PC-3 (cell line): ENCODE data around the gene LAMA3. TPM values are rescaled to one million over a fixed set of nuclear protein-coding genes. Genes with fewer than 3 reads are reported as not detected.

ENCODE experiments used
- ATAC-seq: fragments of 200-7000 bp; cut with Tn5 transposase; 2 replicates; pipeline ENCODE4 v1.9.1; 2020; ENCODE audit warnings: mild to moderate bottlenecking, moderate library complexity
- BruUV-seq: library from RNA; stranded (reverse); fragments of 400-500 nt; replicated peaks from 2 replicates; lab custom pipeline; 2021; lab: Mats Ljungman, UMichigan
- CTCF ChIA-PET: fragments of 300-600 bp; sonication (Branson Sonifier 250); formaldehyde crosslinking; loops from one replicate; lab custom pipeline; 2022; ENCODE audit warnings: antibody characterized with exemption; lab: Charles Lee
- POLR2A ChIA-PET: fragments of 300-600 bp; sonication (Branson Sonifier 250); formaldehyde crosslinking; loops from one replicate; lab custom pipeline; 2022; ENCODE audit warnings: antibody characterized with exemption; ENCODE audit not compliant: unreplicated experiment; lab: Charles Lee
- DNase-seq: peaks from one replicate; pipeline ENCODE4 v3.0.0-alpha.2; 2015
- H2AFZ ChIP-seq: fragments of 300-600 bp; sonication (generic); 2 replicates; pipeline ENCODE4 v1.6.0; 2016; ENCODE audit warnings: antibody characterized with exemption, low read length
- H3F3A ChIP-seq: fragments of 300-600 bp; sonication (generic); one replicate; pipeline ENCODE4 v1.6.0; 2017; ENCODE audit warnings: antibody characterized with exemption, low read length, control low read depth, mild to moderate bottlenecking; ENCODE audit not compliant: unreplicated experiment
- H3K27ac ChIP-seq: fragments of 300-600 bp; sonication (generic); 2 replicates; pipeline ENCODE4 v1.5.1; 2016; ENCODE audit warnings: mild to moderate bottlenecking, low read length
- H3K27me3 ChIP-seq: fragments of 300-600 bp; sonication (generic); 2 replicates; pipeline ENCODE4 v1.6.1; 2016; ENCODE audit warnings: low read length, mixed read lengths
- H3K36me3 ChIP-seq: fragments of 300-600 bp; sonication (generic); 2 replicates; pipeline ENCODE4 v1.6.1; 2016; ENCODE audit warnings: low read depth, mixed run types, low read length, mixed read lengths
- H3K4me1 ChIP-seq: fragments of 300-600 bp; sonication (generic); 2 replicates; pipeline ENCODE4 v1.5.1; 2016; ENCODE audit warnings: low read length; ENCODE audit not compliant: insufficient read depth
- H3K4me2 ChIP-seq: fragments of 300-600 bp; sonication (generic); 2 replicates; pipeline ENCODE4 v1.6.0; 2016; ENCODE audit warnings: low read length
- H3K4me3 ChIP-seq: fragments of 300-600 bp; sonication (generic); 2 replicates; pipeline ENCODE4 v1.5.1; 2016; ENCODE audit warnings: mild to moderate bottlenecking, low read length, mixed read lengths
- H3K79me2 ChIP-seq: fragments of 300-600 bp; sonication (generic); 2 replicates; pipeline ENCODE4 v1.6.1; 2017; ENCODE audit warnings: low read length, mixed read lengths
- H3K9ac ChIP-seq: fragments of 300-600 bp; sonication (generic); 2 replicates; pipeline ENCODE4 v1.6.0; 2016; ENCODE audit warnings: mild to moderate bottlenecking, low read length
- H3K9me2 ChIP-seq: fragments of 300-600 bp; sonication (generic); replicated peaks from 2 replicates; pipeline ENCODE4 v1.6.1; 2016; ENCODE audit warnings: mixed run types, low read length, mixed read lengths
- H3K9me3 ChIP-seq: fragments of 300-600 bp; sonication (generic); 2 replicates; pipeline ENCODE4 v1.6.1; 2016; ENCODE audit warnings: low read length, mixed read lengths
- H4K20me1 ChIP-seq: fragments of 300-600 bp; sonication (generic); 2 replicates; pipeline ENCODE4 v1.6.1; 2016; ENCODE audit warnings: low read length, mixed read lengths
- EZH2 ChIP-seq: fragments of 300-600 bp; sonication (generic); IDR thresholded peaks from one replicate; pipeline ENCODE4 v1.6.1; 2017; ENCODE audit warnings: antibody characterized with exemption, mild to moderate bottlenecking, low read length; ENCODE audit not compliant: unreplicated experiment
- EZH2phosphoT487 ChIP-seq: fragments of 300-600 bp; sonication (generic); IDR thresholded peaks from 2 replicates; pipeline ENCODE4 v1.6.1; 2018; ENCODE audit warnings: mild to moderate bottlenecking, antibody characterized with exemption, low read length, borderline replicate concordance
- intact Hi-C: fragments of 100-400 bp; cut with micrococcal nuclease; formaldehyde crosslinking; loops from 2 replicates; pipeline ENCODE4 v1.9.0; 2023
- total RNA-seq: library from RNA; depleted of rRNA; stranded (reverse); fragments of >200 nt; gene quantifications from 2 replicates; pipeline ENCODE4 v1.2.3, GENCODE V29; 2014
- TF ChIP-seq, protein P1 (sequence below): fragments of 300-600 bp; sonication (generic); conservative IDR thresholded peaks from 2 replicates; pipeline ENCODE4 v1.5.1; 2017; ENCODE audit warnings: antibody characterized with exemption, low read depth, mild to moderate bottlenecking, low read length

Gene LAMA3
- total RNA-seq, 1 experiment from 2014 or later: 224 TPM

DNA sequence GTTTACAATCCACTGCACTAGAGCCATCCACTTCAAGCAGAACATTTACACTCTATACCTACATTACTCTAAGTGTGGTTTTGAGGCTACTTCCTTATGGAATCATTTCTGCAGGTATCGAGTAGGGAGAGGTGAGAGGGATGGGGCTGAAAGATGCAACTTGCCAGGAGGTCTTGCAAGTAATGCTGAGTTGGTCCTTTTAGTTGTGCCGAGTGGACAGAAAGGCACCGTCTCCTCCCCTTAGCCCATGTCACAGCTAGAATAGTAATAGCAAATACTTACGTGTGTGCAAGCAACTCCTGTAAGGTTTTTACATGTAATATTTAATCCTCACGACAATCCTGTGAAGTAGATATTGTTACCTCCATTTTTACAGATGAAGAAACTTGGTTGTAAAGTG, 166.5 kb downstream of the LAMA3 start:
- TF ChIP-seq EZH2phosphoT487 (no peak), EZH2 (no peak)
- TF ChIP-seq, protein P1, sequence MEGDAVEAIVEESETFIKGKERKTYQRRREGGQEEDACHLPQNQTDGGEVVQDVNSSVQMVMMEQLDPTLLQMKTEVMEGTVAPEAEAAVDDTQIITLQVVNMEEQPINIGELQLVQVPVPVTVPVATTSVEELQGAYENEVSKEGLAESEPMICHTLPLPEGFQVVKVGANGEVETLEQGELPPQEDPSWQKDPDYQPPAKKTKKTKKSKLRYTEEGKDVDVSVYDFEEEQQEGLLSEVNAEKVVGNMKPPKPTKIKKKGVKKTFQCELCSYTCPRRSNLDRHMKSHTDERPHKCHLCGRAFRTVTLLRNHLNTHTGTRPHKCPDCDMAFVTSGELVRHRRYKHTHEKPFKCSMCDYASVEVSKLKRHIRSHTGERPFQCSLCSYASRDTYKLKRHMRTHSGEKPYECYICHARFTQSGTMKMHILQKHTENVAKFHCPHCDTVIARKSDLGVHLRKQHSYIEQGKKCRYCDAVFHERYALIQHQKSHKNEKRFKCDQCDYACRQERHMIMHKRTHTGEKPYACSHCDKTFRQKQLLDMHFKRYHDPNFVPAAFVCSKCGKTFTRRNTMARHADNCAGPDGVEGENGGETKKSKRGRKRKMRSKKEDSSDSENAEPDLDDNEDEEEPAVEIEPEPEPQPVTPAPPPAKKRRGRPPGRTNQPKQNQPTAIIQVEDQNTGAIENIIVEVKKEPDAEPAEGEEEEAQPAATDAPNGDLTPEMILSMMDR: no peak
- H3K9me2 ChIP-seq: no peaks in the 10 kb centered on the region
- H2AFZ ChIP-seq: no peak overlapping the region
- CTCF ChIA-PET: no interaction called here
- H3F3A ChIP-seq: no peaks in the 10 kb centered on the region
- H3K4me1 ChIP-seq: peaks cover 61% of the 10 kb centered on the region
- no TSS peak for BruUV-seq
- H4K20me1 ChIP-seq: no peaks in the 10 kb centered on the region
- peak overlapping the region; percentile 12; the same call in 1 of the 2 replicates for H3K4me2 ChIP-seq
- no peak overlapping the region for H3K9ac ChIP-seq
- no peak overlapping the region for H3K4me3 ChIP-seq
- H3K27ac ChIP-seq: peak overlapping the region; percentile 83
- peaks cover 56% of the 10 kb centered on the region for H3K36me3 ChIP-seq
- intact Hi-C loops: no loop called here
- no peaks in the 10 kb centered on the region; the same call in 1 of the 2 replicates for H3K79me2 ChIP-seq
- no peaks in the 10 kb centered on the region for H3K27me3 ChIP-seq
- ATAC-seq (no peak), DNase-seq (no peak)
- POLR2A ChIA-PET: no interaction called here
- H3K9me3 ChIP-seq: no peaks in the 10 kb centered on the region

GRCh38 chr18:23856466-23857163, 167.4 kb downstream of the LAMA3 start:
- ATAC-seq (peak; percentile 35), DNase-seq (peak; percentile 58)
- no TSS peak for BruUV-seq
- Histone ChIP-seq H2AFZ (no peak overlapping the region), H3K36me3 (peaks cover 55% of the 10 kb centered on the region), H3K9ac (peak overlapping the region; percentile 16; the same call in 1 of the 2 replicates), H3K27me3 (no peaks in the 10 kb centered on the region), H3K4me3 (no peak overlapping the region), H3K27ac (peak overlapping the region; percentile 83), H3K9me3 (no peaks in the 10 kb centered on the region), H3K9me2 (no peaks in the 10 kb centered on the region), H3K4me1 (peaks cover 61% of the 10 kb centered on the region), H3K4me2 (peak overlapping the region; percentile 12), H3F3A (peaks cover 8% of the 10 kb centered on the region), H3K79me2 (no peaks in the 10 kb centered on the region; the same call in 1 of the 2 replicates), H4K20me1 (no peaks in the 10 kb centered on the region)
- no peak for TF ChIP-seq EZH2phosphoT487
- TF ChIP-seq EZH2: no peak
- TF ChIP-seq, protein P1: no peak
- intact Hi-C loops: no loop called here
- CTCF ChIA-PET: no interaction called here
- POLR2A ChIA-PET: no interaction called here

GRCh38 chr18:23857164-23857552, 167.9 kb downstream of the LAMA3 start:
- Histone ChIP-seq H2AFZ (no peak overlapping the region), H3K4me2 (peak overlapping the region; percentile 12), H3K27ac (peak overlapping the region; percentile 83), H3K79me2 (no peaks in the 10 kb centered on the region; the same call in 1 of the 2 replicates), H3K4me1 (peaks cover 61% of the 10 kb centered on the region), H3K4me3 (no peak overlapping the region), H3K9ac (peak overlapping the region; percentile 23; the same call in 1 of the 2 replicates), H3K36me3 (peaks cover 51% of the 10 kb centered on the region), H3K9me2 (no peaks in the 10 kb centered on the region), H3K9me3 (no peaks in the 10 kb centered on the region), H4K20me1 (no peaks in the 10 kb centered on the region), H3K27me3 (no peaks in the 10 kb centered on the region), H3F3A (peaks cover 11% of the 10 kb centered on the region)
- no peak for TF ChIP-seq EZH2phosphoT487
- TF ChIP-seq EZH2: no peak
- TF ChIP-seq, protein P1: no peak
- intact Hi-C loops: no loop called here
- DNase-seq (no peak), ATAC-seq (no peak)
- ChIA-PET CTCF (interaction anchor here (0.6 kb wide), 1 partner anchor 1012 kb away, joined by 3 read pairs; no protein-coding TSS in a partner anchor), POLR2A (no interaction called here)
- BruUV-seq: no TSS peak
